Activated B cell treated with CpG ODN at 0.5 μM for 24 hours (primary cell): ENCODE data around the gene SLC52A3. TPM values are rescaled to one million over a fixed set of nuclear protein-coding genes. Genes with fewer than 3 reads are reported as not detected.

ENCODE experiments used
- ATAC-seq: fragments of 200-7000 bp; cut with Tn5 transposase; one replicate; pipeline ENCODE4 v1.10.0; 2021; ENCODE audit warnings: low read depth, mild to moderate bottlenecking, moderate library complexity
- CTCF ChIA-PET: fragments of 350-600 bp; sonication (Branson Sonifier 250); formaldehyde crosslinking; loops from one replicate; lab custom pipeline; 2021; ENCODE audit warnings: antibody characterized with exemption; lab: Charles Lee
- POLR2A ChIA-PET: fragments of 350-600 bp; sonication (Branson Sonifier 250); formaldehyde crosslinking; loops from one replicate; lab custom pipeline; 2021; ENCODE audit warnings: antibody characterized with exemption; lab: Charles Lee
- DNase-seq: peaks from one replicate; pipeline ENCODE4 v3.0.0; 2022
- H3K27ac Mint-ChIP-seq: one replicate; pipeline ENCODE4 v1.8.0; 2020; ENCODE audit warnings: mixed read lengths
- H3K27me3 Mint-ChIP-seq: one replicate; pipeline ENCODE4 v1.8.0; 2021; ENCODE audit warnings: mixed read lengths
- H3K36me3 Mint-ChIP-seq: one replicate; pipeline ENCODE4 v1.8.0; 2021; ENCODE audit warnings: low read depth, mixed read lengths
- H3K4me1 Mint-ChIP-seq: one replicate; pipeline ENCODE4 v1.8.0; 2021; ENCODE audit warnings: mixed read lengths
- H3K4me3 Mint-ChIP-seq: one replicate; pipeline ENCODE4 v1.8.0; 2020; ENCODE audit warnings: mild to moderate bottlenecking, mixed read lengths
- H3K9me3 Mint-ChIP-seq: one replicate; pipeline ENCODE4 v1.8.0; 2020; ENCODE audit warnings: mixed read lengths
- CTCF ChIP-seq: fragments of 200-600 bp; IDR thresholded peaks from one replicate; pipeline ENCODE4 v1.8.0; 2022; ENCODE audit warnings: antibody characterized with exemption, mild to moderate bottlenecking
- intact Hi-C: fragments of 100-400 bp; cut with micrococcal nuclease; formaldehyde crosslinking; loops from one replicate; pipeline ENCODE4 v1.15.1; 2024
- total RNA-seq: library from RNA; stranded (reverse); gene quantifications from 2 replicates; pipeline ENCODE4 v1.2.3, GENCODE V29; 2022

SLC52A3 gene
- total RNA-seq, 1 donor from 2014 or later: not detected

GRCh38 chr20:741620-742019 lies 26.7 kb downstream of the SLC52A3 start:
- CTCF ChIA-PET: no interaction called here
- intact Hi-C loops: no loop called here
- TF ChIP-seq CTCF: no peak
- POLR2A ChIA-PET: no interaction called here
- peaks cover 12% of the 10 kb centered on the region for H3K27me3 Mint-ChIP-seq
- no peak overlapping the region for H3K27ac Mint-ChIP-seq
- no peaks in the 10 kb centered on the region for H3K36me3 Mint-ChIP-seq
- H3K4me1 Mint-ChIP-seq: no peaks in the 10 kb centered on the region
- peaks cover 12% of the 10 kb centered on the region for H3K9me3 Mint-ChIP-seq
- H3K4me3 Mint-ChIP-seq: no peak overlapping the region
- ATAC-seq: no peak
- no peak for DNase-seq

- Mint-ChIP-seq H3K27me3 (peaks cover 12% of the 10 kb centered on the region), H3K36me3 (no peaks in the 10 kb centered on the region), H3K4me3 (no peak overlapping the region), H3K4me1 (no peaks in the 10 kb centered on the region), H3K9me3 (peaks cover 4% of the 10 kb centered on the region), H3K27ac (no peak overlapping the region)
- ChIA-PET POLR2A (no interaction called here), CTCF (interaction anchor here (1.0 to 2.0 kb wide), 3 partner anchors 9 to 179 kb away, joined by 3 to 9 read pairs (median 7); no protein-coding TSS in a partner anchor)
- intact Hi-C loops: no loop called here
- no peak for DNase-seq
- no peak for TF ChIP-seq CTCF
- no peak for ATAC-seq
Observed at GRCh38 chr20:740162-740561, 28.1 kb downstream of the SLC52A3 start.

- POLR2A ChIA-PET: no interaction called here
Observed at GRCh38 chr20:739736-740135, 28.6 kb downstream of the SLC52A3 start.

GRCh38 chr20:733861-734260 lies 34.4 kb downstream of the SLC52A3 start:
- ATAC-seq (no peak), DNase-seq (no peak)
- Mint-ChIP-seq H3K36me3 (no peaks in the 10 kb centered on the region), H3K4me3 (no peak overlapping the region), H3K27me3 (peaks cover 24% of the 10 kb centered on the region), H3K9me3 (no peaks in the 10 kb centered on the region), H3K4me1 (no peaks in the 10 kb centered on the region), H3K27ac (no peak overlapping the region)
- intact Hi-C loops: no loop called here
- ChIA-PET CTCF (interaction anchor here (0.7 kb wide), 1 partner anchor 68 kb away, joined by 3 read pairs; no protein-coding TSS in a partner anchor), POLR2A (no interaction called here)
- no peak for TF ChIP-seq CTCF

More at GRCh38 chr20:739736-740135, 28.6 kb downstream of the SLC52A3 start:
- Mint-ChIP-seq H3K27me3 (peaks cover 12% of the 10 kb centered on the region), H3K36me3 (no peaks in the 10 kb centered on the region), H3K4me3 (no peak overlapping the region), H3K4me1 (no peaks in the 10 kb centered on the region), H3K9me3 (peaks cover 4% of the 10 kb centered on the region), H3K27ac (no peak overlapping the region)
- intact Hi-C loops: loop anchor here (1.0 kb wide), 2 partner anchors 178 to 385 kb away; no protein-coding TSS in a partner anchor
- ATAC-seq: no peak
- no peak for TF ChIP-seq CTCF
- DNase-seq: no peak
- CTCF ChIA-PET: interaction anchor here (1.9 to 2.0 kb wide), 3 partner anchors 9 to 179 kb away, joined by 7 to 12 read pairs (median 9); no protein-coding TSS in a partner anchor

GRCh38 chr20:732727-733126 lies 35.6 kb downstream of the SLC52A3 start:
- CTCF ChIA-PET: no interaction called here
- H3K4me1 Mint-ChIP-seq: peaks cover 4% of the 10 kb centered on the region
- TF ChIP-seq CTCF: no peak
- no peak overlapping the region for H3K4me3 Mint-ChIP-seq
- POLR2A ChIA-PET: interaction anchor here (0.6 kb wide), 1 partner anchor 439 kb away, joined by 5 read pairs; no protein-coding TSS in a partner anchor
- H3K27me3 Mint-ChIP-seq: peaks cover 28% of the 10 kb centered on the region
- H3K27ac Mint-ChIP-seq: no peak overlapping the region
- intact Hi-C loops: no loop called here
- no peaks in the 10 kb centered on the region for H3K9me3 Mint-ChIP-seq
- ATAC-seq (no peak), DNase-seq (no peak)
- no peaks in the 10 kb centered on the region for H3K36me3 Mint-ChIP-seq
